GM18858 (cell line): Measurements from ENCODE around the gene GRB14.

ENCODE experiments used
- ATAC-seq: cut with Tn5 transposase; IDR thresholded peaks from one replicate; pipeline ENCODE4 v1.9.1; 2021; ENCODE audit not compliant: unreplicated experiment

Gene GRB14

DNA sequence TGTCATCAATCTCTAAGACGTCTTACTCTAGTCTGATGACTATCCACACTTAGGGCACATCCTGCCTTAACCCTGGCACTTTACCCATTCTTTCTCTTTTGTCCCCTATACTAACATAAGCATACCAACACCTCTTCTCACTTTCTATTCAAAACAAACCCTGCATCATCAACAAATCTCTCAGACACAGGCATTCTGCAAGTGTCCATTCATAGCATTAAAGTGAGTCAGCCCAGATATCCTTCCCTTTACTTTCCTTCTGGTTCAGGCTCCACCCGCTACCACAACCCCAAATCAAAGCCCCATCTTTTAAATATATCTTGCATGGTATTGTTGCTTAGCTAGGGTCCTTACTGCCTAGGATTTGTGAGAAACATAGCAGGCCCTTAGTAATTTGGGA is 3.8 kb downstream of the GRB14 start:
- ATAC-seq: no peak

DNA sequence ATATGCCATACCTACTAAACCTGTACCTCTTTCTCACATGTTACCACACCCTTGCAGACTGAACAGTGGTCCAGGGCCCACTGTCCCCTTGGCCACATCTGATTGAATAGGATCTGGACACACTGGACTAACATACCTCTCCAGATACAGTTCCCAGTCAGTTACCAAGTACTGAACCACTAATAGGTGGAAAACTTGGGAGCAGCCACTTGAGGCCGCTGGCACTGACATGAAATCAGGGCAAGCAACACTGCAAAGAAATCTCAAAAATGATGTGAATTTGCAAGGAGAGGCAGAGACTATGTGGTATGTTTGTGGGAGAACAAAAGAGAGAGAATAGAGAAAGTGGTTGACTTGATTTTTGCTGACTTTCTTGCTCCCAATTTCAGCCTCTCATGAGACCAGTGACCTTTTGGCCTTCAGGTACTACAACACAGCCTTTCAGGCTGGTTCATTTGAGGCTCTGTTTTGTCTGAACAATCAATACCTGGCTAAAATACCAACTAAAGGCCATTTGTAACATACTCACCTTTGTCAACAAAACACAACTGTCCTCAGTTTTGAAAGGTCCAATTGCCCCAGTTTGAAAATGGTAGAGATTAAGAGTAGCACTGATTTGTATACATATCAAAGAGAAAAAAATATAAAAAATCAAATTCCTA is 7.8 kb downstream of the GRB14 start:
- no peak for ATAC-seq

DNA sequence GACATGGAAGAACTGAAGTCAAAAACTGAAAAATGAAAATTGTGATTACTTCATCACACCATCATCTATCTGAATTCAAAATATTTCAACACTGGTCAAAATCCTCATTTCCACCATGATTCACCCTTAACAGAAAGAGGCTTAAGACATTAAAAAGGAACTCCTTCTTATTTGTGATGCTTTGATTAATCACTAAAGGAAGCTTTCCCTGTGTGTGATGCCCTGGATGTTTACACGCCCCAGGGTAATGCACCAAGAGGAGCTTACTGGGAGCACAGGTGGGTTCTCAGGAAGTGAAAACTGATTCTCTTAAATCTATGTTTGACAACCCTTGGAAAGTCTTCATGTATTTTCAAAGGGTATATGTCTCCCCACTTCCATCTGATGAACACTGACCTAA is 11.5 kb downstream of the GRB14 start:
- no peak for ATAC-seq

DNA sequence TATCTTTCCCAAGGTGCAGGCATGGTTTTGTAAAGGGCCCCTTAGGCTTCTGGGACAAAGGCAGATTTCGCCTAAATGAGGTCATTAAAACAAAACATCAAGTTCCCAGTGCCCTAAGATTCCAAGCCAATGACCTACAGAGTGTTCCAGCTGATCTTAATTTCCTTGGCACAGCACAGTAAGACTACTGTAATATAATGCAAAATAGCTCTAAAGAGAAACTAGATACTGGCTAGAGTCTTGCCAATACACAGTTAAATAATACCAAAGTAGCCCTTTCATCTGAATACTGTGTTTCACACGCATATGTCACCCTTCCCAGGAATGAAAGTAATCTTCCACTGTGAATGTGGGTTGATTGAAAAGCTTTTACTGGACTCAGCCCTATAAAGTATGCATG is 14.7 kb downstream of the GRB14 start:
- no peak for ATAC-seq

DNA sequence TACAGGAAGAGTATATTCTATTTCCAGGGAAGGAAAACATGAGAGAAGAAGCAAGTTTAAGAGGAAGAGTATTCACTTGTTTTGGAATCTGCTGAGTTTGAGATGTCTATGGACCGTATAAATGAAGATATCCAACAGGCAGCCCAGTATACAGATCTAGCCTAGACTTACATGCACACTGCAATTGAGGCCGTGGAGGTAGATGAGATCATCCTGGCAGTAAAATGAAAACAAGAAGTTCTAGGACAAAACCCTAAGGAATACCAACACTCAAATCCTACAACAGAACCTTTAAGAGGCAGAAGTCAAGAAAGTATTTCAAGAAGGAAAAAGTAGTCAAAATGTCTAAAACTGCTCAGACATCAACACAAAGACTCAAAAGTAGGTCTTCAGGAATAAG is 16.0 kb downstream of the GRB14 start:
- ATAC-seq: no peak

DNA sequence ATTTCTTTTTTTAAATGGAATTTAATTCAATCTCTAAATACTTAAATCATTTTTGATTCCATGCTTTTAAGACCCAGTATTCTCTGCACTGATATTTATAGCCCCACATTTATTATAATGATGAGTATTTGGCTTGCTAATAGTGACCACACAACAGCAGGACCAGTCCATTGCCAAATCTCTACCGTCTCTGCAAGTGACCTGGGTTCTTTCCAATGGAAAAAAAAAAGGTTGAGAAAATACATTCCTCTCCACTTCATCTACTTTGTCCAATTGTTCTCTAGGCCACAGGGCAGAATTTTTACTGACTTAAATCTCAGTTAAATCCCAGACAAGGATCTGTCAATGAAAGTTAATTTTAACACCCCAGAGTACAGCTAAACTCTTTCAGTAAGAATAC is 20.5 kb downstream of the GRB14 start:
- ATAC-seq: no peak

DNA sequence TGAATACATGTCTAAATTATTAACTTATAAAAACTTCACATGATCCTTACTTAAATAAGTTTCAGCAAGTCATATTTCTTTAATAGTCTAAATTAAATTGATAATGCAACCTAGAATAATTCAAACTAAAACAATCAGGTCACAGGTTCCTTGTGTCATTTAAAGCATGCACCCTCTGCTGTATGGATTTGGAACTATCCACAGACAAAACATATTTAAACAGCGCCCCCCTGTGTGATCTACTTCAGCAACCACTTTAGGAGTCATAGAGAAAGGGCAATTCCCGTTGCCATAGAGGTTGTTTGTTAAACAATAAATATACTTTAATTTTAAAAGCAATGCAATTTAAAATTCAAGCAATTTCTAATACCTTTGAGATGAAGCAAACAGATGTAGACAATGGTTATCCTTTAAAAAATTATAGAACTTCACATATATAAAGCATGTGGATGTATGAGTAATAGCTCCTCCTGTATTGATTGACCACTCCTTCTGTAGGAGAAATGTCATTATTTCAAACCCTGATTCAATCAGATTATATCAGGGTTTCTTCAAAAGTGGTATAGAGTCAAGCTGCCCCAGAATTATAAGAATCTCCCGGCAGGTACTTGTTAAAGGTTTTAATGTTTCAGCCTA is 21.2 kb downstream of the GRB14 start:
- peak; percentile 97 for ATAC-seq

DNA sequence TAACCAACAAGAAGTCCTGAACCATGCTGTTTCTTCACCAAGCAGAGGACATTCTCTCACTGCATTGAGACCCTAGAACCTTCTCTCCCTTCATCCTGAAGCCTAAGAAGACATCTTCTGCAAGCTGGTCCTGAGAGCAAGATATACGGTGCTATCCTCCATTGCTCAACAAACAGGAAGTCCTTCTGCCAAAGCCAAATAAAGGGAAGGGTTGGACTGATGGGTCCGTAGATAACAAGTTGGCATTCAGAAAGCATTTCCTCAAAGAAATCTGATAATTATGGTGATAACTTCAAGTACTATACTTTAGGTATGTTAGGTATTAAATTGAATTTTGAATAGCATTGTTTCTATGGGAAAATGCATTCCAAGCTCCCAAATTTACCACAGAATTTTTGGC is 23.3 kb downstream of the GRB14 start:
- ATAC-seq: no peak

DNA sequence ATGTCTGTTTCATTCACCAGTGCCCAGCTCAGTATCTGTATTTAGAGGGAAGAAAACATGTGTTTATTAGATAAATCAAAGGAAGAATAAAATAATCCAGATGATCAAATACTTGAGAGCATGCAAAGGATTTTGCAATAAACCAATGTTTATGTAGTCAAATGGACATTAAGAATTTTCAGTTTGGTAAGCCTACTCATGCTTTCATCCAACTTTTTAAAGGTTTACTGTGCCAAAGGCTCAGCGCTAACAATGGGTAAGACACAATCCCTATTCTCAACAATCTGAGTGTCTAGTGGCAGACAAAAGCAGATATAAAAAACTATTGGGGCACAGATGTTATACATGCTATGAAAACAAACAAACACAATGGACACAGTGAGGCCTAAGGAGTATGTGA is 26.3 kb downstream of the GRB14 start:
- no peak for ATAC-seq

DNA sequence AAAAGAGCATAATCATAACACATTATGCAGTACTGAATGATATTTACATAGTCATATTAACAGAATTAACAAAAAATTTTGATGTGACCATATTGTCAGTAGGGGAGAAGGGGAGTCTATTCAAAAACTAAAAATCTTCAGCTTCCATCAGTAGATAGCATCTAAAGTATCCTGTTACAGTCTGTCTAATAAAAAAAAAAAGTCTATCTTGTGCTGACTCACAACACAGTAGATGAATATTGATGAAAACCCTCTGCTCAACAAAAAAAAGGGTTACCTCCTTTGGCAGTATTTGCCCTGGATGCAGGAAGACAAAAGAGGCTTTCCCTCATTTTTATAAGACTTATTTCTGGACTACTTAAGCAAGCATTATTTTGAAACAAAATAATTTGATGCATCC is 27.3 kb downstream of the GRB14 start:
- no peak for ATAC-seq

DNA sequence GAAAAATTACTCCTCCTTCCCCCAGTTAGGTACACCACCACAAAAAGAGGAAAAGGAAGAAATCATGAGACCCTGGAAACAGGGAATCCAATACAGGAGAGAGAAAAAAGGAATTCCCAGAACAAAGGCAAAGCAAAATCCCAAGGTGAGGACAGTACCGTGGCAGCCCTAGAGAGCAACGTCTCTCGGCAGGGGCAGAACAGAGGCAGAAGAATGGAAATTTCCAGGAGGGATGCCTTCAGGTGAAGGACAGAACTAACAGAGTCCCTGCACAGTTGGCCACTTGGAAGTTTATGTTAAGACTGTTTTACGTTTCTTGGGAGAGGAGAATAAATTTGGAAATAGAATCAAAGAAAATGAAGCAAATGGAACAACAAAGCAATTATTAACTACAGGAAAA is 27.7 kb downstream of the GRB14 start:
- no peak for ATAC-seq

DNA sequence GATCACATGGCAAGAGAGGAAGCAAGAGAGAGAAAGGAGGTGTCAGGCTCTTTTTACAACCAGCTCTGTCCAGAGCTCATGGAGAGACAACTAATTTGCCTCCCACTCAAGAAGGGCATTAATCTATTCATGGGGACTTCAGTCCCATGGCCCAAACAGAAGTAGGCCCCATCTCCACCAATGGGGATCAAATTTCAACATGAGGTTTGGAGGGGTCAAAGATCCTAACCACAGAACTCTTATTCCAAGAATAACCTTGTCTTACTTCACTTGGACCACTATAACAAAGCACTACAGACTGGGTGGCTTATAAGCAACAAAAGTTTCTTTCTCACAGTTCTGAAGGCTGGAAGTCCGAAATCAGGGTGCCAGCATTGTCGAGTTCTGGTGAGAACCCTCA is 31.8 kb downstream of the GRB14 start:
- ATAC-seq: no peak

DNA sequence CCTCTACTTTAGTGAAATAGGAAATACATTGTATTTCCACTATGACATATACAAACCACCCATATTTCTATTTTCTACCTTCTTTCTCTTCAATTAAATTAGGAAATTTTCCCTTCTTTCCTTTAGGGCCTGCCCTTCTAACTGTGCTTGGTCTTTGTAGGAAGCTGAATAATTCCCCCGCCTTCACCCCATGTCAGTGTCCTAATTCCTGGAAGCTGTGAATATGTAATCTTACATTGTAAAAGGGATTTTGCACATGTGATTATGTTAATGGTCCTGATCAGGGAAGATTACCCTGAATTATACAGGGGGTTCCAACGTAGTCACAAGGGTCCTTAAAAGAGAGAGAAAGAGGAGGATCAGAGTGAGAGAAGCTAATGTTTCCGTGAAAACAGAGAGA is 40.2 kb downstream of the GRB14 start:
- no peak for ATAC-seq

DNA sequence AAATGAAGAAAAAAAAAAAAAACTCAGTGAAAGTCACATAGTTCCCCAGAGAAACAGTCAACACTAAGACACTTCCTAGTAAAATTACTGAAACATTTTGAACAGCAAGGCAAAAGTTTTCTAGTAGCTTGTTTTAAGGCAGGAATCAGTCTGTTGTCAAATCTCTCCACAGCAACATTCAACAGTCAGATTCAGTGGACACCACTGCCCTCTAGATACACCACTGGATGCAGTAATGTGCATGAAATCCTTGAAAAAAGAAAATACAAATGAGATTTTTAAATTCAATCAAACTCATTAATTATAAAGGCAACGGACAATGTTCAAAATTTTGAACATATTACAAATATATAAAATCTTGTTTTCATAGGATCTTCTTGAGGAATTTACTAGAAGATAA is 46.4 kb downstream of the GRB14 start:
- ATAC-seq: no peak

DNA sequence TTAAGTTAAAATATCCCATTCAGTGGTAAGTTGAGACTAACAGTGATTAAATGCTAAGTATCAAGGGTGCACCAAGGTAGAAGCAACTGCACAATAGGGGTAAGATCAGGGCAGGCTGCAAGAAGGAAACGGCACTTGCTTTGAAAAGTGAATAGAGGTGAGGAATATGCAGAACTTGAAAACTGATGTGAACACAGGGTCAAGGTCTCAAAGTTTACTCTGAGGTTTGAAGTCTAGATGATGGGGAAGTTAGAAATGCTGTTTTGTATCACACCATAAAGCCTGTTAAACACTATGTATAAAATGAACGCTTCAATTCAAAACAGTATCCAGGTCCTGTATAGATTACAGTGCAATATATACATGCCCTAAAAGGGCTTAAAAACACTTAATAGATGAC is 50.8 kb downstream of the GRB14 start:
- no peak for ATAC-seq

DNA sequence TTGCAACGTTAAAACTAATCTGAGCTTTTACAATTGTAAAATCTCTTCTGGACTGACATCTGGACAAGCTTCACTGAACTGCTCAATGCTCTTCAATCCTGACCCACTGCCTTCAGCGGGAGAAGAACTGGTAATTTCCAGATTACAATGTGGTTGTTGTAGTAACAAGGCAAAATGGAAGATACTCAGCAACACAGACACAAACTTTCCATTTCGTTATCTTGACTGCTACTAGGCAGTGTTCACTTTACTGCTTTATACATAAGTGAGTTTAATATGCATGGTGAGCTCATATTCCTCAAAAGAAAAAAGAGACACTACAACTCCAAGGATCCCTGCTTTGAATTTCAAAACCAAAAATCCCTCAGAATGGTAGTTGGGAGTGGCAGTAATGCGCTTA is 51.9 kb downstream of the GRB14 start:
- no peak for ATAC-seq

DNA sequence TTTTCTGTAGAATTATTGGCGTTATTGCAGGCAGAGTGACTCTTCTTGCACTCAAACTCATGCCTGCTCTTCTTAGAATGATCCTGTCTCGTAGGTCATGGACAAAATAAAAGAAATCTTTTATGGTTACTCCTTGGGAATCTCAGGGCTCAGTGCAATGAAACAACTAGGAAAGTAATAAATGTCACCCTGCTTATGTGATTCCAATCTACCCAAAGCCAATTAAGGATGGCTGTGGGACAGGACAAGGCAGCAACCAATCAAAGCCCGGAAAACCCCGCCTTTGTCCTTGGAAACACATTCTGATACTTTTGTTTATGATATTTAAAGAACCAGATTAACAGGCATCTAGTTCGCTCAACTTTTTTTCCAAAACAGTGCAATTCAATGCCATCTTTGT is 53.0 kb downstream of the GRB14 start:
- no peak for ATAC-seq

DNA sequence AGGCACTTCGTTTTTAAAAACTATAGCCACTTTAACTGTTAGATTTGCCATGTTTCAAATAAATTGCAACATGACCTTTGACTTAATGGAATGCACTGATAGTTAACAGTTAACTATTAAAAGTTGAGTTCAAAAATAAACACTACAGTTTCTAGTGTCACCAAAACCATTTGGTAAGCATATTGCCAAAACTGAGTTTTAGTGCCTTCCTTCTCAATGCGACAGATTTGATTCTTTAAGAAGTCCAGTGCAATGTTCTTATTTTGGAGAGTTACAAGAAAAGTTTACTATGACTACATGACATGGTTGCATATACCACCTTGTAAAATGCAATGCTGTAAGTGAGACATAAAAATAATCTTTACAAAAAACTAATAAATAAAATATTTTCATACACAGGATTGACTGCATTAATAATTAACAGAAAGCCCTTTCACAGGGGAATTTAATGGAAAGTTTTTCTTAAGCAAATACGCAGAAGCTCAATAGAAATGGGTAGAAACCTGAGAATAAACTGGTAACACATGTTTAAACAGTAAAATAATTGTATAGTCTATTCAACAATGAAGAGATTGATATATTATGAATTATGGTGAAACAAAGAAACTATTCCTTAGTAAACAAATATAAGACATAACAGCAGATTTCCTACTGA is 53.8 kb downstream of the GRB14 start:
- no peak for ATAC-seq

DNA sequence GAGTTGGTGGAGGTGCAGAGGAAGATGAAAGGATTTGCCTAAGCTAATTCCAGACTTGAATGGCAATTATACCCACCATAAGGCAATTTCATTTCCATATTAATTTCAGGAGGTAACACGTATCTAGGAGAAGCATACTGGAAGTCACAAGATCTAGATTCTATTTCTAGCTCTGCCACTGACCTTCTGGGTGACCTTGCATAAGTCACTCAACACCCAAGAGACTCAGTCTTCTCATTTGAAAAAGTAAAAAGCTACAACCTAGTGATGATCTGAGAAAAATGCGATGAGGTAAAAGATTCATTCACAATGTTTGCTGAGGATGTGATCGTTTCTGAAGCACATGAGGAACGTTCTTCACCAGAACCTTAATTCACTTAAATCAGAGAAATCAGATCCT is 55.9 kb downstream of the GRB14 start:
- ATAC-seq: no peak

DNA sequence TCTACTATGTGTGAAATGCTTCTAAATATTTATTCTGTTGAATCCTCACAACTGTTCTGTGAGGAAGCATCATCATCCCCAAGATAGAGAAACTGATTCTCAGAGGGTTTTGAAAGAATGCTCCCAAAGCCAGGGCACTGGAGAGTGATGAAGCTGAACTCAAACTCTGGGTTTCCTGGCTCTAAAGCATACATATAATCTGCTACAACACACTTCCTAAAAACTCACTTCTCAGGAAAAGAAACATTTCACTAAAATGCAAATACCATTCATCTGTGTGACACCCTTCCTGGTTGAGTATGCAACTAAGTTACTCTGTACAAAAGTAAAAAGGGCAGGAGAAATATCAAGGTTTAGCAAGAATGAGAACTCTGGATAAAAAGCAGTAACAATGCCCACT is 58.6 kb downstream of the GRB14 start:
- no peak for ATAC-seq

DNA sequence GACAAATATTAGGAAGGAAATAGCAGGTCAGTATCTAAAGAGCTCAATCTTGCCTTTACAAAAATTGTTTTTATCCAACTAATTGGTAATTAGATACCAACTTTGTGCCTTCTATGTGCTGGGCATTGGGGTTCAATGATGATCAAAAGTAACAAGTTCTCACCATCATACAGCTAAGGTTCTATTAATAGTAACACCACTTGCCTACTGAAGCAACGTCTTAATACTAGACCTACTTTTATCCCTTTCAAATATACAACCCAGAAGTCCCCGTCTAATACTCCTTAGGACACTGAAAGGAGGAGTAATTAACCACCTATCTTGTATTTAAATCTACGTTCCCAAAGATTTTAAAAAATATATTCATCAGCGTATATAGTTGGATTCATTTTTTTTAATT is 59.3 kb downstream of the GRB14 start:
- ATAC-seq: no peak

DNA sequence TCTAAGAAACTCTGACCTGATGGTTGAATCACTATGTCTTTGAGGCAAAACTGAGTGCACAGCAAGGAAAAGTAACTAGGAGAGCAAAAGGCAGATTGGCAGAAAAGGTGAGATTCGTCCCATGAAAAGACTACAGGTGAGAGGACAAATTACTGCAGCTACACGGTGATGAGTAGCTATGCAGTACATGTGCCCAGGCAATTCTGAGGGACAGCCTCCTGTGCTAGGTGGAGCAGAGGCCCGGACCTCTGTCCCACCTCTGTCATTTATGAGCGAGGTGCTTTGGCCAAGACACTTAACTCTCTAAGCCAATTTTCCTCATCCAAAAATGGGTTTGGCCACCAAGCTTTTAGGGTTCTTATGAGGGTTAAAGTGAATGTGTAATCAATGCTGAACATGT is 59.9 kb downstream of the GRB14 start:
- ATAC-seq: no peak

DNA sequence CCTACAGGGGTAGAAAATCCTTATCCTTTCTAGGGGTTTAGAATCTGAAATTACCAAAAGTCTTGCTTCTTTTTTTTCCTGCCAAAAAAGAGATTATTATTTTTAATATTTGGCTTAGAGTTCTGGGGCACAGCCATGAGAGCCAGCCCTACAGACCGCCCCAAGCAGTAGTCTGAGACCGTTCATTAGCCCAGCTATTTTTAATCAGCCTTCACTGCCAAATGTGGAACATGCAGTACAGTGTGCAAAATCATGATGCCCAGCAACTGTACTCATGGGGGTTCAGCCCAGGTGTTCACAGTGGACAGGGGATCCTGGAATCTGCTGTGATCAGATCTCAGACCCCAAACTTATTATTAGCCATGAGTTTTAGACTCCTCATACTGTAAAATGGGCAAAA is 60.4 kb downstream of the GRB14 start:
- no peak for ATAC-seq
